HepG2 (cell line): ENCODE measurements around the gene PTPRCAP. TPM values are rescaled to one million over a fixed set of nuclear protein-coding genes. Genes with fewer than 3 reads are reported as not detected.

ENCODE experiments used
- AKNA ChIP-seq: sonication (generic); formaldehyde crosslinking; IDR thresholded peaks from 2 replicates; pipeline ENCODE4 v1.4.0; 2020; ENCODE audit warnings: missing genetic modification reagents, borderline replicate concordance
- CENPT ChIP-seq: sonication (generic); formaldehyde crosslinking; IDR thresholded peaks from 2 replicates; pipeline ENCODE4 v1.8.0; 2022; ENCODE audit warnings: low read depth, mild to moderate bottlenecking, moderate library complexity, missing genetic modification reagents
- CHD4 ChIP-seq: fragments of 200-600 bp; sonication (generic); IDR thresholded peaks from 2 replicates; pipeline ENCODE4 v1.7.0; 2017; ENCODE audit warnings: mild to moderate bottlenecking, low read length, borderline replicate concordance
- CREM ChIP-seq, 2 experiments: sonication (generic) in 1 of 2; formaldehyde crosslinking in 1 of 2; IDR thresholded peaks; 2 replicates each; pipeline versions ENCODE4 v1.4.0 to v1.6.1; 2016 to 2020; ENCODE audit warnings: antibody characterized with exemption in 1 of 2, mild to moderate bottlenecking in 1 of 2, missing genetic modification reagents in 1 of 2
- GATAD1 ChIP-seq: IDR thresholded peaks from 2 replicates; pipeline ENCODE4 v1.6.1; 2016; ENCODE audit warnings: missing genetic modification reagents, missing compliant biosample characterization
- HOMEZ ChIP-seq: IDR thresholded peaks from 2 replicates; pipeline ENCODE4 v1.6.1; 2016; ENCODE audit warnings: low read depth
- KAT8 ChIP-seq: IDR thresholded peaks from 2 replicates; pipeline ENCODE4 v1.6.1; 2016; ENCODE audit warnings: missing genetic modification reagents, missing compliant biosample characterization
- POGK ChIP-seq: sonication (generic); formaldehyde crosslinking; conservative IDR thresholded peaks from 2 replicates; pipeline ENCODE4 v1.8.0; 2022; ENCODE audit warnings: mild to moderate bottlenecking, moderate library complexity, missing genetic modification reagents
- PTBP1 ChIP-seq: fragments of 200-400 bp; formaldehyde crosslinking; IDR thresholded peaks from 2 replicates; pipeline ENCODE4 v1.6.1; 2018; ENCODE audit warnings: low read length, low read depth; ENCODE audit not compliant: poor library complexity, severe bottlenecking
- RAD21 ChIP-seq: fragments of 450-650 bp; formaldehyde crosslinking; IDR thresholded peaks from 2 replicates; pipeline ENCODE4 v1.5.0; 2020; ENCODE audit warnings: mild to moderate bottlenecking
- SIN3A ChIP-seq: IDR thresholded peaks from 2 replicates; pipeline ENCODE4 v1.6.1; 2011; ENCODE audit warnings: low read depth, mild to moderate bottlenecking, control low read depth, low read length, borderline replicate concordance
- SRF ChIP-seq: IDR thresholded peaks from 2 replicates; pipeline ENCODE4 v1.6.1; 2011; ENCODE audit warnings: mild to moderate bottlenecking, low read depth, low read length, moderate library complexity
- ZNF326 ChIP-seq: sonication (generic); formaldehyde crosslinking; IDR thresholded peaks from 2 replicates; pipeline ENCODE4 v1.4.0; 2020; ENCODE audit warnings: missing genetic modification reagents, borderline replicate concordance
- ZNF335 ChIP-seq: sonication (generic); formaldehyde crosslinking; IDR thresholded peaks from 2 replicates; pipeline ENCODE4 v1.4.0; 2020; ENCODE audit warnings: missing genetic modification reagents
- ZNF382 ChIP-seq: sonication (generic); formaldehyde crosslinking; IDR thresholded peaks from 2 replicates; pipeline ENCODE4 v1.5.0; 2020; ENCODE audit warnings: missing genetic modification reagents, mild to moderate bottlenecking, borderline replicate concordance
- ZNF530 ChIP-seq: sonication (generic); formaldehyde crosslinking; IDR thresholded peaks from 2 replicates; pipeline ENCODE4 v1.5.0; 2020; ENCODE audit warnings: low read depth, mild to moderate bottlenecking, missing genetic modification reagents
- ZNF550 ChIP-seq: sonication (generic); formaldehyde crosslinking; IDR thresholded peaks from 2 replicates; pipeline ENCODE4 v1.4.0; 2020; ENCODE audit warnings: mild to moderate bottlenecking, missing genetic modification reagents, borderline replicate concordance
- ZNF564 ChIP-seq: sonication (generic); formaldehyde crosslinking; IDR thresholded peaks from 2 replicates; pipeline ENCODE4 v1.8.1; 2023; ENCODE audit warnings: mild to moderate bottlenecking, missing genetic modification reagents
- ZNF619 ChIP-seq: sonication (generic); formaldehyde crosslinking; IDR thresholded peaks from 2 replicates; pipeline ENCODE4 v1.4.0; 2020; ENCODE audit warnings: mild to moderate bottlenecking, missing genetic modification reagents
- ZNF776 ChIP-seq: sonication (generic); formaldehyde crosslinking; IDR thresholded peaks from 2 replicates; pipeline ENCODE4 v1.4.0; 2020; ENCODE audit warnings: mild to moderate bottlenecking, missing genetic modification reagents
- polyA plus RNA-seq, 8 experiments: library from polyadenylated mRNA; depleted of rRNA in 3 of 8; stranded (reverse) in 7 of 8; unstranded in 1 of 8; fragments of >200 nt; fragmentation: Illumina TruSeq in 4 of 8; extraction: Trizol in 4 of 8; gene quantifications; 2 replicates each; pipeline versions ENCODE4 v1.2.1 to v1.2.3, GENCODE V29; 2011 to 2016; ENCODE audit warnings: low read depth in 4 of 8, missing spikeins in 1 of 8, mixed read lengths in 1 of 8; ENCODE audit not compliant: insufficient read depth in 1 of 8
- total RNA-seq, 5 experiments: library from RNA; depleted of rRNA; stranded (reverse); fragments of >200 nt; fragmentation: Illumina TruSeq; extraction: Trizol; gene quantifications; 2 replicates each; pipeline ENCODE4 v1.2.3, GENCODE V29; 2016; ENCODE audit warnings: low read depth in 1 of 5

PTPRCAP gene
- total and polyA plus RNA-seq, 2 of the 13 experiments (the other 11 are each of a cell fraction or from before 2014, with no cell fraction given), result 0.60 to 0.70 TPM

GRCh38 chr11:67463680-67464410 is 26.4 kb upstream of the PTPRCAP start (continued):
- TF ChIP-seq ZNF619 (CRISPR knock-in tag) (peak; percentile 59; the same call in 1 of the 2 replicates), ZNF564 (CRISPR knock-in tag) (peak; percentile 43; the same call in 1 of the 2 replicates), CREM (IDR thresholded peaks at IDR 0.05) (peak; percentile 86), CREM (CRISPR knock-in tag; IDR thresholded peaks at IDR 0.05) (no peak), SRF (no peak), CENPT (no peak), ZNF550 (0 out of 2 replicates have a peak, but pooled peaks have one; percentile 68), ZNF335 (CRISPR knock-in tag) (no peak), KAT8 (peak; percentile 46; the same call in 1 of the 2 replicates), AKNA (no peak), ZNF776 (0 out of 2 replicates have a peak, but pooled peaks have one; percentile 8), CHD4 (no peak), SIN3A (no peak), POGK (CRISPR knock-in tag) (0 out of 2 replicates have a peak, but pooled peaks have one; percentile 8), GATAD1 (CRISPR knock-in tag) (peak; percentile 77), ZNF326 (CRISPR knock-in tag) (no peak; the same call in 1 of the 2 replicates), ZNF530 (CRISPR knock-in tag) (no peak), RAD21 (CRISPR knock-in tag) (0 out of 2 replicates have a peak, but pooled peaks have one; percentile 5), PTBP1 (no peak), ZNF382 (CRISPR knock-in tag) (no peak), HOMEZ (CRISPR knock-in tag) (0 out of 2 replicates have a peak, but pooled peaks have one; percentile 37)
